ENCODE results near the gene SGF29.

DNA sequence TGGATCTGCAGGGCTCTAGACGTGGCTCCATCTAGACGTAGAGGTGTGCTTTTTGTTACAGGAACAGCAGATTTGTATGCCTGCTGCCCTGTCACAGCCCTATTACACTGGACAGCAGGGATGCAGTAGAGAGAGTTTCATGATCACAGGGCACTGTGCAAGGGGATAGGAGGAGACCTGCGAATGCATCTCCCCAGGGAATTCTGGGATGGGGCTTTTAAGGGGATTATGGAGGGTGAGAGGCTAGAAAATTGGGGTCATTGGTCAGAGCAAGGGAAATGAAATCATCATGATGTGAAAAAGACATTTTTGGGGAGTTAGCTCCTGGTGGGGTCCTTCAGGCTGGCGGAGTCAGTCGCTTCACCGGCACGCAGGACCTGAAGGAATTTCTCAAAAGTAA, 11.1 kb upstream of the SGF29 start:
- TF ChIP-seq, protein P1, sequence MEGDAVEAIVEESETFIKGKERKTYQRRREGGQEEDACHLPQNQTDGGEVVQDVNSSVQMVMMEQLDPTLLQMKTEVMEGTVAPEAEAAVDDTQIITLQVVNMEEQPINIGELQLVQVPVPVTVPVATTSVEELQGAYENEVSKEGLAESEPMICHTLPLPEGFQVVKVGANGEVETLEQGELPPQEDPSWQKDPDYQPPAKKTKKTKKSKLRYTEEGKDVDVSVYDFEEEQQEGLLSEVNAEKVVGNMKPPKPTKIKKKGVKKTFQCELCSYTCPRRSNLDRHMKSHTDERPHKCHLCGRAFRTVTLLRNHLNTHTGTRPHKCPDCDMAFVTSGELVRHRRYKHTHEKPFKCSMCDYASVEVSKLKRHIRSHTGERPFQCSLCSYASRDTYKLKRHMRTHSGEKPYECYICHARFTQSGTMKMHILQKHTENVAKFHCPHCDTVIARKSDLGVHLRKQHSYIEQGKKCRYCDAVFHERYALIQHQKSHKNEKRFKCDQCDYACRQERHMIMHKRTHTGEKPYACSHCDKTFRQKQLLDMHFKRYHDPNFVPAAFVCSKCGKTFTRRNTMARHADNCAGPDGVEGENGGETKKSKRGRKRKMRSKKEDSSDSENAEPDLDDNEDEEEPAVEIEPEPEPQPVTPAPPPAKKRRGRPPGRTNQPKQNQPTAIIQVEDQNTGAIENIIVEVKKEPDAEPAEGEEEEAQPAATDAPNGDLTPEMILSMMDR (IDR thresholded peaks at IDR 0.05): no peak
- no peak for TF ChIP-seq POLR2A (IDR thresholded peaks at IDR 0.05)
